SW 1271 (cell line): Measurements from ENCODE around the gene RGPD5.
"Not testable (repeated sequence)": the region's sequence is repeated elsewhere in the genome, so short reads cannot be mapped to it uniquely, and the experiment has no call there.

Experiments used
- DNase-seq, 2 experiments: peaks; one replicate each; lab custom pipeline; 2025; lab: John Stamatoyannopoulos, UW

RGPD5 gene

GRCh38 chr2:109794074-109794737 lies at the start of gene RGPD5:
TSS of gene RGPD5 (plus strand) at chr2:109794305. CDS start at chr2:109794466, 161 bp downstream.
- not testable (repeated sequence) for DNase-seq

DNA sequence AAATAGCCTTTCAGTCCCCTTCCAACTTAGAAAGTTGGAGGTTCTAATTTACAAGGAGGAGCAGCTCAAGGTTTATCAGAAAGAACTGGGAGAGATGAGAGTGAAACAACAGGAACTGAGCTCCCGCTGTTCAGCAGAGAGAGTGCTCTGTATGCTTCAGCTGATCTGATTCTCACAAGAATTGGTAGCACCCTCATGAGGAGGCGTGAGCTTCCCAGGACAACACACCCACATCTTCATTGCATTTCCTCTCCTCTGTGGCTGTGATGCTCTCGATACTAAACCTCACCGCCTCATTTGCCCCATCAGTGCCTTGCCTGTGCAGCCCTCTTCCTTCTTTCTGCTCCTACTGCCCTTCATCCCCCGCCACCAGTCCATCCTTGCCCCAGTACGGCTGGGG lies 42.5 kb upstream of the RGPD5 start:
- not testable (repeated sequence) for DNase-seq

GRCh38 chr2:109757163-109757824 lies 36.8 kb upstream of the RGPD5 start:
- DNase-seq, result not testable (repeated sequence)

DNA sequence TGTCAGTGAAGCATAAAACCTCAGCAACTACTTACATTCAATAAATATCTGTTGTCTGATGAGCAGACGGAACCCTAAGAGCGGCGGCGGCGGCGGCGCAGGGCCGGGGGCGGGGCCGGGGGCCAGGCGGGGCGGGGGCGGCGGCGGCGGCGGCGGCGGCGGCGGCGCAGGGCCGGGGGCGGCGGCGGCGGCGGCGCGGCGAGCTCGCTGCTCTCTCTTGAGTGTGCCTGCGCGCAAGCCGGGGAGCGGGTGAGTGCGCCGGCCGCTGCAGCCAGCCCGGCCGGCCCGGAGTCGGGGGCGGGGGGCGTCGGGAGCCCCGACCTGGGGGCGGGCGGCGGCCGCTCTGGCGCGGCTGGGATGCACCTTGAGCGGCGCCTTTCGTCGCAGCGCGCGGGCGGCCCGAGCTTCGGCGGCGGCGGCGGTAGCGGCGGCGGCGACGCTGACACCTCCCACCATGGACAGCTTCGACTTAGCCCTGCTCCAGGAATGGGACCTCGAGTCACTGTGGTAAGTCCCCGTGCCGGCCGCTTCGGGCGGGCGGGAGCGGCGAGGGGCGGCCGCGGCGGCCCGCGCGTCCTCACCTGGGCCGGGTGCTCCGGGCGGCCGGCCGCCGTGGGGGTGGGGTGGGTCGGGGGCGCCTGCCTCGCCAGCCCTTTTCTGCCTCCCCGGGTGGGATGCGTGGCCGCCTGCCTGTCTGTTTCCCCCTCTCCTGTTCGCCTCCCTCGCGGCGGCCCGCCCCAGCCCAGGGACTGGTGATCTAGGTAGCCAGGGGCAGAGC lies 33.7 kb upstream of the RGPD5 start:
- not testable (repeated sequence) for DNase-seq

DNA sequence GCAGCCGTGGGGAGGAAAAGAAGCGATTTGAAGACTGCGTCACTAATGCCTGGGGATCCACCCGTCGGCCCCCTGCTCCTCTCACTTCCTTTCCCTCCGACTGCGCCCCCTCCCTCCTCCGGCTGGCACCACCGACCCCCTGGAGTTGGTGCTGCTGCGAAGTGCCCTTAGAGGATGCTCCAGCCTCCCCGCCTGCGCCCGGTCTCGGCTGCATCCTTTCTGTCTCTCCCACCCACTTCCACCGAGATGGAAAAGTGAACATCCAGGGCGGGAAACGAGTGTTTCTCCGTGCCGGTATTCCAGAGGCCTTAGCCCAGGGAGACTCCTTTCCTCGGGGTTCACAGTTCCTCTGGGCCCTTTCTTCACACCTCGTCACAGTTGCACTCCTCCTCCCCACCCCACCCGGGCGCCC lies 33.1 kb upstream of the RGPD5 start:
- not testable (repeated sequence) for DNase-seq

DNA sequence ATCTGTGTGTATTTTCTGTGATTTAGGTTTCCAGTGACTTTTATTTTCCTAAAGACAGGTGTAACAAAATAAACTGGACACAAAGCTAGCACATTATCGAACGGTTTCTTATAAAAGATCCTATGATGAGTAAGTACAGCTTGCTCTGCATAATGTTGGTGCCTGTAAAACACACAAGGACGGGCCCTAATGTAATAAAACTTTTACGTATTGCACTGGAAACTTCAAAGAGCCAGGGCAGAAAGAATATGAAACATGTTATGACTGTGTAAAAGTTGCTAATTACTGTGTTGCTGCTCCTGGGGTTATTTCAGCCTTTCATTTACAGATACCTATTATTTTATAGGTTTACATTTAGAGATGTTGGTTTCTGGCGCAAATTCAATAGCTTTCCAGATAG lies 32.1 kb upstream of the RGPD5 start:
- not testable (repeated sequence) for DNase-seq

GRCh38 chr2:109766074-109766473 lies 28.0 kb upstream of the RGPD5 start:
- not testable (repeated sequence) for DNase-seq

GRCh38 chr2:109766886-109767578 lies 27.1 kb upstream of the RGPD5 start:
- DNase-seq, result not testable (repeated sequence)

DNA sequence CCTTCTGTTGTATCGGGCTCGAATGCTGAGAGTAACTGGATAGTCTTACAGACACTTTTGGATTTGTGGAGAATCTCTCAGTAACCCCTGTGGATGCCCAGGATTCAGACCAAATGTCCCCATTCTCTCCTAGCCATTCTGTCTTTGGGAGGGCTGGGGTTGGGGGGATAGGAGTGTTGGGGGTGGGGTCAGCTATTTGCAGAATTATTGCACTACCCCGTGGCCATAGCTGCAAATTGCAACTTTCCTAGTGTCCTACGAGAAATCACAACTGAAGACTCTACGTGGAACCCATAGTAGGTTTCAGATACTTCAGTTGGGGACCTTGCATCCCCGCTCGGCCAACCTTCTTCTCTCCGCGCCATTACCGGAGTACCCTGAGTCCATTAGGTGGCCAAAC lies 25.2 kb upstream of the RGPD5 start:
- DNase-seq, result not testable (repeated sequence)

DNA sequence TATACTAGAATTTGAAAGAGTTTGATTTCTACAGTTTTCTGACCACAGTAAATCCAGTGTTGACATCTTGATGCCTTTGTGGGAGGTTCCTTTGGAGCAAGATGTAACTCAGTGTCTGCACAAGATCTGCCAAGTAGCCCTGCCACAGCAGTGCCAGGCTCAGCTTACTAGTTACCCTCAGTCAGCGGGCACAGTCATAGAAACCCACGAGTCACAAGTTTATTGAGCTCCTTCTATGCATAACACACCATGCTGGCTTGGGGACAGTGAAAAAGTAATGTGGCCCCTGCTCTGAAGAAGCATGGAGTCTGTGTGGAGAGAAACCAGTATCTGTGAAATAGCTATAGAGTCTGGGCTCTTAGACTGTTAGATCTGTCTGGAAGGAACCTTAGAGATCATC lies 15.0 kb upstream of the RGPD5 start:
- not testable (repeated sequence) for DNase-seq

DNA sequence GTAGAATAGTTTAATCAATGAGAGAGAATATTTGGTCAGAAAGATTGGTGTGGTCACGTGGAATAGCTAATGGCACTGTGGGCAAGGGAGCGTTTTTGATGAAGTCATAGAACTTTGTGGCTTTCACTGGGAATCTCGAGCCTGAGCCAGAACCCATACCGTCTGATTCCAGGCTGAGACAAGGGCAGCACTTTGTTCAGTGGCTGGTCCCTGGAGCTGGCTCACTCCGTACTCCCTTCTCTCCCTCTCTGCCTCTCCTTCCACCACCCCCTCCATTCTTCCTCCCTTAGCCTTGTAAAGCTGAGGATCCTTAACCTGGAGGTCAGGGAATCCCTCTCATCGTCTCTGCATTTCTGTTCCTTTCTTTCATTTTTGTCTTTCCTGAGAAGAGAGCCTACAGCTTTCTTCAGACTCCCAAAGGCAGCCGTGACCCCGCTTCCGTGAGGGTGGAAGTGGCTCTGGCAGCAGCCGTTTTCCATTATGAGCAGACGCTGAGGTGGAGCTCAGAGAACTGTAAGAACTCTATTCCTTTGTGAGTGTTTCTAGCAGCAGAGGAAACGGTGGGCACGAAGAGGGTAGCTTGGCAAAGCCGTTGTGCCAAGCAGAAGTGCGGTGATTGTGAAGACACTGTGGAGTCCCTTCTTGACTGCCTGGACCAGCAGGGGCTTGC lies 12.8 kb upstream of the RGPD5 start:
- DNase-seq, result not testable (repeated sequence)

GRCh38 chr2:109782446-109782993 lies 11.6 kb upstream of the RGPD5 start:
- DNase-seq, result not testable (repeated sequence)

- DNase-seq, result not testable (repeated sequence)
Observed at GRCh38 chr2:109791530-109792279, 2.4 kb upstream of the RGPD5 start.

DNA sequence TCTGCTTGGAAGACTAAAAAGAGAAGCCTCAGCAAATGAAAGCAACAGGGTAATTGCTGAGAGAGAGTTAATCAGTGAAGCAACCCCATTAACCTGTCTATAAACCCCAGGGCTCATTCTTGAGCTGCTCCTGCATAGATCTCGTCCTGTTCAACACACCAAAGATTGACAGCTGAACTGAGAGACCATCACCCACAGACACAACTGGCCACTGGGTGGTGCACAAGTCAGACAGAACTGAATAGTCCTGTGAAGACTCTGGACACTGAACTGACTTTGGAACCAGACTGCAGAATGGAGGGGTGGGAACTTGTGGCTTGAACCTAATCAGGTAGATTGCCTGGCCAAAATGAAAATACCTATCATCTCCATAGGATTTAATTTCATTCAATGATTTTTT lies 1.4 kb upstream of the RGPD5 start:
- not testable (repeated sequence) for DNase-seq

- DNase-seq, result not testable (repeated sequence)
Observed at GRCh38 chr2:109871129-109871751, 77.1 kb downstream of the RGPD5 start.

DNA sequence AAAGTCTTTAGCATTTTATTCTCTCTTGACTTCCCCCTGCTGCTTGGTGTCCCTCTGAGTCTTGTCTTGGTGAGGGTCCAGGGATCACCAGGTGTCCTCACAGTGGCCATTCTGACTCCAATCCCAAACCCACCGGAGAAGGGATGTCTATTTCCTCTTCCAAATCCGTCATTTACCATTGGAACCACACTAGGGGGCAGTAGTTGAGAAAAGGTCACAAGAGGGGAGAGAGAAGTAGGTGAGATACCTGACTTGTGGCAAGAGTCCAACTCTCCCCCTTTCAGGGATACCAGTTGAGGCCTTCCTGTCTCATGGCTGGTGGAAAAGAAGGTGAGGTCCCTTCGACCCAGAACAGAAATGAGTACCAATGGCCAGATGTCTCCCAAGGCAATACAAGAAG lies 82.5 kb downstream of the RGPD5 start:
- not testable (repeated sequence) for DNase-seq

GRCh38 chr2:109882112-109882511 lies 88.0 kb downstream of the RGPD5 start:
- DNase-seq, result not testable (repeated sequence)

DNA sequence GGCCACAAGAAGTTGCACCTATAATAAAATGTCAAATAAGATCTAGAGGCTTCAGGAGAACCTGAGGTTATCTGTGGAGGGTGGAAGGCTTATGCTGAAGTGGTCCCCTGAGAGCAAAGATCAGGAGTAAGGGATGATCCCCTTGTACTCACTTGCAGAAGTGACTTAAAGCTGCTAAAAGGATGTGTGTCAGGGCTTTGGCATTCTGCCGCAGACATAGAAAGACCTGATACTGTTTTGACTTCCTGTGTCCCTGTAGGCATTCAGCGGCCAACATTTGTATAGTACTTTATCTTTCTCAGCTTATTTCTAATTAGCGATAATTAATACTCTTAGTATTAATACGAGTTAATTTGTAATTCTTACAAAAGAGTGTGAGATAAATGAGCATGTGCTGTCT lies 94.3 kb downstream of the RGPD5 start:
- not testable (repeated sequence) for DNase-seq

DNA sequence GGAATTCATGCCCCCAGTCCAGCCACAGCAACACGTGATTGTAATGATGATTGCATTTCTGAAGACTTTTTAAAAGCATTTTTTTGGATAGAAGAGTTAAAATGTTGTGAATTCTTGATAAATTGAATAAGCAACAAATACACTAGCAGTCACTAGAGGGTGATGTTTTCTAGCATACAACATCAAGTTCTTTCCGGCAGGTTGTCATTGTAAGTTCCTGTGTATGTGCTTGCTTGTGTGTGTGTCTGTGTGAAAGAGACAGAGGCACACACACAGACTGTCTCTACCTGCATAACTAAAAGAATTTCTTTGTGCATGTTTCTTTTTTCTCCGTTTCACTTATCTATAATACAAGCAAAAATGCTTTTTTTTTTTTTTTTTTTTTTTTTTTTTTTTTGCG lies 95.8 kb downstream of the RGPD5 start:
- not testable (repeated sequence) for DNase-seq

GRCh38 chr2:109891024-109891423 lies 96.9 kb downstream of the RGPD5 start:
- not testable (repeated sequence) for DNase-seq
